Naive thymus-derived CD4-positive, alpha-beta T cell (primary cell): ENCODE data around the gene CCDC192. TPM values are rescaled to one million over a fixed set of nuclear protein-coding genes. Genes with fewer than 3 reads are reported as not detected.

Experiments used
- ATAC-seq: fragments of 150-1000 bp; cut with Tn5 transposase; 2 replicates; pipeline ENCODE4 v1.10.0; 2021; ENCODE audit warnings: mild to moderate bottlenecking, moderate library complexity
- CTCF ChIA-PET: fragments of 350-600 bp; sonication (Branson Sonifier 250); formaldehyde crosslinking; loops from one replicate; lab custom pipeline; 2021; ENCODE audit warnings: antibody characterized with exemption; lab: Charles Lee
- POLR2A ChIA-PET: fragments of 350-600 bp; sonication (Branson Sonifier 250); formaldehyde crosslinking; loops from one replicate; lab custom pipeline; 2021; ENCODE audit warnings: antibody characterized with exemption, inconsistent platforms; lab: Charles Lee
- DNase-seq, 9 donors: peaks; one replicate each; pipeline versions ENCODE4 v3.0.0 to v3.0.0-alpha.2; 2020 to 2022; ENCODE audit warnings: mixed read lengths in 1 of 9
- H3K27ac ChIP-seq: one replicate; pipeline ENCODE4 v1.7.0; 2013; ENCODE audit warnings: mild to moderate bottlenecking, low read depth, low read length, moderate library complexity
- H3K27me3 ChIP-seq, 2 donors: one replicate each; pipeline ENCODE4 v1.7.0; 2013; ENCODE audit warnings: low read length in 2 of 2, mild to moderate bottlenecking in 2 of 2, moderate library complexity in 2 of 2; ENCODE audit not compliant: control insufficient read depth in 2 of 2, insufficient read depth in 2 of 2
- H3K36me3 ChIP-seq, 3 experiments: 1 replicate in 2 of 3; 2 replicates in 1 of 3; pipeline ENCODE4 v1.7.0; 2013; ENCODE audit warnings: low read length in 3 of 3, mild to moderate bottlenecking in 3 of 3, moderate library complexity in 1 of 3; ENCODE audit not compliant: insufficient read depth in 3 of 3, control insufficient read depth in 2 of 3
- H3K4me1 ChIP-seq, 2 donors: one replicate each; pipeline ENCODE4 v1.7.0; 2013; ENCODE audit warnings: low read length in 2 of 2, mild to moderate bottlenecking in 2 of 2, moderate library complexity in 1 of 2; ENCODE audit not compliant: control insufficient read depth in 2 of 2, insufficient read depth in 2 of 2
- H3K4me3 ChIP-seq: 2 replicates; pipeline ENCODE4 v1.7.0; 2013; ENCODE audit warnings: mild to moderate bottlenecking, low read length
- H3K9me3 ChIP-seq, 3 experiments: 1 replicate in 2 of 3; 2 replicates in 1 of 3; pipeline ENCODE4 v1.7.0; 2013; ENCODE audit warnings: low read length in 3 of 3; ENCODE audit not compliant: control insufficient read depth in 2 of 3
- H3K27ac Mint-ChIP-seq, 9 donors: one replicate each; pipeline ENCODE4 v1.8.0; 2020 to 2022; ENCODE audit warnings: mixed read lengths in 9 of 9, mild to moderate bottlenecking in 8 of 9, moderate library complexity in 5 of 9, inconsistent platforms in 2 of 9
- H3K27me3 Mint-ChIP-seq, 5 donors: one replicate each; pipeline ENCODE4 v1.8.0; 2021 to 2022; ENCODE audit warnings: mixed read lengths in 5 of 5, mild to moderate bottlenecking in 1 of 5
- H3K36me3 Mint-ChIP-seq, 5 donors: one replicate each; pipeline ENCODE4 v1.8.0; 2020 to 2022; ENCODE audit warnings: mixed read lengths in 5 of 5, mild to moderate bottlenecking in 3 of 5, inconsistent platforms in 1 of 5
- H3K4me1 Mint-ChIP-seq, 7 donors: one replicate each; pipeline ENCODE4 v1.8.0; 2020 to 2022; ENCODE audit warnings: mixed read lengths in 7 of 7, mild to moderate bottlenecking in 3 of 7, inconsistent platforms in 1 of 7
- H3K4me3 Mint-ChIP-seq, 10 donors: one replicate each; pipeline ENCODE4 v1.8.0; 2020 to 2022; ENCODE audit warnings: mild to moderate bottlenecking in 10 of 10, mixed read lengths in 10 of 10, moderate library complexity in 6 of 10, inconsistent platforms in 2 of 10
- H3K9me3 Mint-ChIP-seq, 11 donors: one replicate each; pipeline ENCODE4 v1.8.0; 2020 to 2022; ENCODE audit warnings: mixed read lengths in 11 of 11, mild to moderate bottlenecking in 4 of 11, inconsistent platforms in 1 of 11, moderate library complexity in 1 of 11
- intact Hi-C, 2 donors: fragments of 100-400 bp; cut with micrococcal nuclease; formaldehyde crosslinking; loops; one replicate each; pipeline ENCODE4 v1.15.1; 2023
- polyA plus RNA-seq, 2 donors: library from polyadenylated mRNA; unstranded; fragments of 300-500 nt; fragmentation: Illumina TruSeq; gene quantifications; one replicate each; pipeline ENCODE4 v1.2.3, GENCODE V29; 2021
- total RNA-seq, 6 experiments: library from RNA in 5 of 6; stranded (reverse) in 5 of 6; gene quantifications; 1 replicate in 5 of 6; 2 replicates in 1 of 6; pipeline ENCODE4 v1.2.3 and lab custom pipeline; 2021 to 2026

Gene CCDC192
- total and polyA plus RNA-seq, 7 experiments from 2014 or later = not detected

GRCh38 chr5:127809533-127809932 lies 106.3 kb downstream of the CCDC192 start:
- Histone ChIP-seq H3K4me3 (no peak overlapping the region), H3K36me3 (no peaks in the 10 kb centered on the region), H3K27ac (no peak overlapping the region), H3K9me3 (no peaks in the 10 kb centered on the region), H3K4me1 (no peaks in the 10 kb centered on the region), H3K27me3 (no peaks in the 10 kb centered on the region)
- Mint-ChIP-seq H3K4me3 (no peak overlapping the region), H3K27me3 (peaks cover 4 to 24% (median 17%) of the 10 kb centered on the region in 5 donors), H3K4me1 (peaks cover 0 to 3% (median 0%) of the 10 kb centered on the region in 7 donors), H3K9me3 (no peaks in the 10 kb centered on the region), H3K27ac (no peak overlapping the region), H3K36me3 (no peaks in the 10 kb centered on the region)
- ChIA-PET POLR2A (no interaction called here), CTCF (no interaction called here)
- ATAC-seq (no peak), DNase-seq (no peak)
- intact Hi-C loops = no loop called here

DNA sequence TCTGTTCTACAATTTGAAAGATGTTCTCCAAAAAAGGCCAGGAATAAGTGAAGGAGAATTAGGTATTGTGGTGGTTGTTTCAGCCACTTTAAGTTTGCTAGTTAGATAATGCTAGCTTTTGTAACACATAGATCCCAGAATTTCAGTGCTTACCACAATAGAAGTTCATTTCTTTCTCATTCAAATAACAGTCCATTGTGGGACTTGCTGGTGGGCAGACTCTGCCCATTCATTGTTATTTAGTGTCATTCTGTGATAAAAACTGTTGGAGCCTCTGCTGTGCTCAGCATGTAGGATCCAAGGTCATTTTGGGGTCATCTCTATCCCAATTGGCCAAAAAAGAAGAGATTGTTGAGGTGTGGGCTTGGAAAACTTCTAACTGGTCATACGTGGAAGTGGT lies 106.8 kb downstream of the CCDC192 start:
- ChIA-PET CTCF (no interaction called here), POLR2A (no interaction called here)
- H3K4me1 ChIP-seq = no peaks in the 10 kb centered on the region
- Mint-ChIP-seq H3K27ac (no peak overlapping the region), H3K9me3 (no peaks in the 10 kb centered on the region), H3K27me3 (peaks cover 7 to 28% (median 19%) of the 10 kb centered on the region in 5 donors), H3K4me1 (peaks cover 0 to 3% (median 0%) of the 10 kb centered on the region in 7 donors), H3K4me3 (no peak overlapping the region), H3K36me3 (no peaks in the 10 kb centered on the region)
- no peak for ATAC-seq
- H3K4me3 ChIP-seq = no peak overlapping the region
- no peaks in the 10 kb centered on the region for H3K9me3 ChIP-seq
- no peak overlapping the region for H3K27ac ChIP-seq
- no peaks in the 10 kb centered on the region for H3K36me3 ChIP-seq
- no peak for DNase-seq
- intact Hi-C loops = no loop called here
- H3K27me3 ChIP-seq = no peaks in the 10 kb centered on the region

DNA sequence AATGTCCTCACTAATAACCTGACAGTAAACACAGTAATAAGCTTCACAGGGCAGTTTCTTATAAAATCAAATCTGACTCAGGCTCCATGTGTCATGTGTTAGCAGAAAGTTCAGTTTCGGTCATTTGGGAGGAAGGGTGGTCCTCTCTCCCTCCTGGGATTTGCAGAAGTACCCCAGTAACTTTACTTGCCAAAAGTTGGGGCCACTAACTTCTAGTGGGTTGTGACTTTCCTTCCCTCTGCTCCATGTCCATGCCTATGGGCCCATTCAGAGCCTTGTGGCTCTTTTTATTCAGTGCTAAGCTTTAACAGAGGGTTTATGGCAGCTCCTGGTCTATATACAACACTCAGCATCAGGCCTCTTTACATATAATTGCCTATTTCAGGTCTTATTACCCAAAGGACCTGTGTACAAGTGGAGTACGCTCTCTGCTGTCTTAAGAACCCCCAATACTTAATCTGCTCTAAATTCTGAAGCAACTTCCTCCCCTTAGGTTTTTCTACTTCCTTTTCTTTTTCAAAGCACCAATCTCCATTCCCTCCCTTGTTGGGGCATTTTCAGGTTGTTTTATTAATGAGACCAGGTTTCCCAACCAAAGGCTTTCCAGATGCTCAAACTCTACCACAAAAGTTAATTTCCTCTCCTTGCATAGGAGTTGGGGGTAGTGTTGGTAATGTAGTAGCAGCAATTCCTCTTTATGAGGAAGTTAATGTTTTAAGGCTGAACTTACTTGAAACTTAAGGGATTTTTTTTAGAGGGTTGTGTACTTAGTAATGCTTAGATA lies 107.7 kb downstream of the CCDC192 start:
- H3K27ac Mint-ChIP-seq = no peak overlapping the region
- Histone ChIP-seq H3K27ac (no peak overlapping the region), H3K27me3 (no peaks in the 10 kb centered on the region), H3K4me1 (no peaks in the 10 kb centered on the region), H3K4me3 (no peak overlapping the region), H3K9me3 (no peaks in the 10 kb centered on the region), H3K36me3 (no peaks in the 10 kb centered on the region)
- ATAC-seq = no peak
- intact Hi-C loops = no loop called here
- CTCF ChIA-PET = no interaction called here
- H3K9me3 Mint-ChIP-seq = no peaks in the 10 kb centered on the region
- H3K27me3 Mint-ChIP-seq = peaks cover 9 to 31% (median 22%) of the 10 kb centered on the region in 5 donors
- POLR2A ChIA-PET = no interaction called here
- no peak for DNase-seq
- H3K4me1 Mint-ChIP-seq = peaks cover 0 to 3% (median 0%) of the 10 kb centered on the region in 7 donors
- H3K36me3 Mint-ChIP-seq = no peaks in the 10 kb centered on the region
- H3K4me3 Mint-ChIP-seq = no peak overlapping the region

DNA sequence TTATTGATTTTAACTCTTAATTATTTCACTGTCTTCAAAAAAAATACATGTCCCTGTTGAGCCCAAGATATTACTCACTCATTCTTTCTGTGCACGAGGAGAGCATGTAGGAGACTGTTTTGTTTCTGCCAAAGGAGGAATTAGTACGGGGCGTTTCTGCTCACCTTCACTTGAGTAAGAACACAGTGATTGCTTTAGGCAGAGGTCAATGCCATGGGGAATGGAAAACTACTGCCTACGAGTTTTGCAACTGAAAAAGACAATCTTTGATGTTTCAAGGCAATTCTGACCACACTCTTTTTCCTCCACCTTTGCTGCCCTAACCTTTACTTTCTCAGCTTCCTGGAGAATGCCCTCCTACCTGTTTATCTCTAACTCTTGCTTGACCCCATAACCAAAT lies 109.4 kb downstream of the CCDC192 start:
- DNase-seq = no peak
- Mint-ChIP-seq H3K9me3 (no peaks in the 10 kb centered on the region), H3K27me3 (peaks cover 14 to 35% (median 25%) of the 10 kb centered on the region in 5 donors), H3K4me1 (peaks cover 0 to 3% (median 0%) of the 10 kb centered on the region in 7 donors), H3K36me3 (no peaks in the 10 kb centered on the region), H3K27ac (no peak overlapping the region), H3K4me3 (no peak overlapping the region)
- Histone ChIP-seq H3K9me3 (no peaks in the 10 kb centered on the region), H3K27me3 (no peaks in the 10 kb centered on the region), H3K4me1 (no peaks in the 10 kb centered on the region), H3K4me3 (no peak overlapping the region), H3K36me3 (no peaks in the 10 kb centered on the region), H3K27ac (no peak overlapping the region)
- ChIA-PET CTCF (no interaction called here), POLR2A (no interaction called here)
- no peak for ATAC-seq
- intact Hi-C loops = no loop called here

GRCh38 chr5:127813633-127814587 lies 110.7 kb downstream of the CCDC192 start:
- Mint-ChIP-seq H3K27ac (no peak overlapping the region), H3K4me3 (no peak overlapping the region)

DNA sequence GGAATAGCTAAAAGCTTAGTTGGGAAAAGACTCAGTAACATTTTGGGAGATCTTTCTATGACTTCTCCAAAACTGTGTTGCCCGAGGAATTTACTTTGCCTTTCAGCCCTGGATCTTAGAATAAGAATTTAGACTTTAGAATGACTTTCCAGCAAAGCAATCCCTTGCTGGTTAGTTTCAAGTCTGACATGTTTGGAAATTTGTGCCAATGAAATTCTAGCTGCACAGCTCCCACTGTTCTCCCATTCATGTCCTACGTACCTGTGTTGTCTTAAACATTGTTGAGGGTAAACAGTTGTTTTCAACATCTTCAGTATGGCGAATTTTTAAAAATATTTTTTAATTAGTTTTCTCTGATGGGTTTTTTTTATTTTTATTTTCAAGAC lies 111.4 kb downstream of the CCDC192 start:
- Mint-ChIP-seq H3K27ac (no peak overlapping the region), H3K27me3 (peaks cover 17 to 34% (median 19%) of the 10 kb centered on the region in 5 donors), H3K4me1 (peaks cover 0 to 3% (median 0%) of the 10 kb centered on the region in 7 donors), H3K4me3 (no peak overlapping the region), H3K36me3 (no peaks in the 10 kb centered on the region), H3K9me3 (peaks cover 0 to 3% (median 0%) of the 10 kb centered on the region in 11 donors)
- intact Hi-C loops = no loop called here
- no peak overlapping the region for H3K4me3 ChIP-seq
- H3K36me3 ChIP-seq = no peaks in the 10 kb centered on the region
- no peak for ATAC-seq
- no peaks in the 10 kb centered on the region for H3K4me1 ChIP-seq
- no peak for DNase-seq
- ChIA-PET CTCF (no interaction called here), POLR2A (no interaction called here)
- no peak overlapping the region for H3K27ac ChIP-seq
- H3K27me3 ChIP-seq = no peaks in the 10 kb centered on the region
- H3K9me3 ChIP-seq = no peaks in the 10 kb centered on the region

More at GRCh38 chr5:127813633-127814587, 110.7 kb downstream of the CCDC192 start:
- no peak overlapping the region for H3K27ac ChIP-seq
- no peaks in the 10 kb centered on the region for H3K4me1 ChIP-seq
- Mint-ChIP-seq H3K36me3 (no peaks in the 10 kb centered on the region), H3K9me3 (peaks cover 0 to under 1% (median 0%) of the 10 kb centered on the region in 11 donors), H3K27me3 (peaks cover 18 to 34% (median 21%) of the 10 kb centered on the region in 5 donors), H3K4me1 (peaks cover 0 to 3% (median 0%) of the 10 kb centered on the region in 7 donors)
- H3K36me3 ChIP-seq = no peaks in the 10 kb centered on the region
- ATAC-seq (no peak), DNase-seq (no peak)
- H3K9me3 ChIP-seq = no peaks in the 10 kb centered on the region
- H3K27me3 ChIP-seq = no peaks in the 10 kb centered on the region
- CTCF ChIA-PET = no interaction called here
- POLR2A ChIA-PET = no interaction called here
- intact Hi-C loops = no loop called here
- no peak overlapping the region for H3K4me3 ChIP-seq
